WI38 (cell line): ENCODE results near the gene C9orf78.

Experiments used
- H3K4me3 ChIP-seq: 2 replicates; pipeline ENCODE4 v1.5.1; 2011; ENCODE audit warnings: low read depth, mild to moderate bottlenecking, control low read depth, low read length
- TF ChIP-seq, protein P1 (sequence below): IDR thresholded peaks from 2 replicates; pipeline ENCODE4 v1.5.1; 2012; ENCODE audit warnings: low read depth, mild to moderate bottlenecking, control low read depth, low read length

C9orf78 gene, protein sequence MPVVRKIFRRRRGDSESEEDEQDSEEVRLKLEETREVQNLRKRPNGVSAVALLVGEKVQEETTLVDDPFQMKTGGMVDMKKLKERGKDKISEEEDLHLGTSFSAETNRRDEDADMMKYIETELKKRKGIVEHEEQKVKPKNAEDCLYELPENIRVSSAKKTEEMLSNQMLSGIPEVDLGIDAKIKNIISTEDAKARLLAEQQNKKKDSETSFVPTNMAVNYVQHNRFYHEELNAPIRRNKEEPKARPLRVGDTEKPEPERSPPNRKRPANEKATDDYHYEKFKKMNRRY

DNA sequence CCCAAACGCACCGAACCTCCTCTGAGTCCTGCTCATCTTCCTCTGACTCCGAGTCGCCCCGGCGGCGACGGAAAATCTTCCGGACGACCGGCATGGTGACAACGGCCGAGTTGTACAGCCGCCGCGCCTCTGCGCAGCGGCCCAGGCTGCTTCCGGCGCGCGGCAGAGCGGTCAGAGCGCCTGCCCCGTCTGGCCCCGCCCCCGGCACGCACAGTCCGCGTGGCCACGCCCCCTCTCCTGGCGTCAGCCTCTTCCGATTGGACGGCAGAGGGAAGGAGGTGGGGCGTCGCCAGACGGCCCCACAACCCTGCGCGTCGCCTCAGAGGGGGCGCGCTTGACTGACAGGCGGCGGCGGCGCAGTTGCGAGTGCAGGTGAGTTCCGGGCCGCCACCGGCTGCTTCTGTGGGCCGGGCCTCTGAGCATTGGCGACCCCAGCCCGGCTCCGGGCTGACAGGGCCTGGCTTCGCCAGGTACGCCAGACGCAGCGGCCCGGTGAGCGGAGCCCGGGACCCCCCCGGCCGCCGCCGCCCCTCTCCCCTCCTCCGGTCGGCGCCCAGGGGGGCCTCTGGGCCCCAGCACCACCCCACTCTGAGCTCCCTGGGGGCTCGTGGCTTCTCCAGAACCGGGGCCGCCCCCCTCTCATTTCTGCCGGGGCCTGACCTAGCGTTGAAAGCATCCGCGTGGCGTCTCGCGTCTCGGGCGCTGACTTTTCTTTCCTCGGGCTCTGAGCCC lies at the start of gene C9orf78, which contains the start of gene USP20:
TSS of gene C9orf78 (minus strand) at position 148 of the 732 bp plus-strand sequence. CDS start at position 94, 54 bp downstream.
TSS of gene USP20 (plus strand) at position 331 of the 732 bp plus-strand sequence. CDS start 17,098 bp downstream, outside the sequence.
- TF ChIP-seq, protein P1, sequence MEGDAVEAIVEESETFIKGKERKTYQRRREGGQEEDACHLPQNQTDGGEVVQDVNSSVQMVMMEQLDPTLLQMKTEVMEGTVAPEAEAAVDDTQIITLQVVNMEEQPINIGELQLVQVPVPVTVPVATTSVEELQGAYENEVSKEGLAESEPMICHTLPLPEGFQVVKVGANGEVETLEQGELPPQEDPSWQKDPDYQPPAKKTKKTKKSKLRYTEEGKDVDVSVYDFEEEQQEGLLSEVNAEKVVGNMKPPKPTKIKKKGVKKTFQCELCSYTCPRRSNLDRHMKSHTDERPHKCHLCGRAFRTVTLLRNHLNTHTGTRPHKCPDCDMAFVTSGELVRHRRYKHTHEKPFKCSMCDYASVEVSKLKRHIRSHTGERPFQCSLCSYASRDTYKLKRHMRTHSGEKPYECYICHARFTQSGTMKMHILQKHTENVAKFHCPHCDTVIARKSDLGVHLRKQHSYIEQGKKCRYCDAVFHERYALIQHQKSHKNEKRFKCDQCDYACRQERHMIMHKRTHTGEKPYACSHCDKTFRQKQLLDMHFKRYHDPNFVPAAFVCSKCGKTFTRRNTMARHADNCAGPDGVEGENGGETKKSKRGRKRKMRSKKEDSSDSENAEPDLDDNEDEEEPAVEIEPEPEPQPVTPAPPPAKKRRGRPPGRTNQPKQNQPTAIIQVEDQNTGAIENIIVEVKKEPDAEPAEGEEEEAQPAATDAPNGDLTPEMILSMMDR = no peak
- H3K4me3 ChIP-seq = peak within 1 kb of the TSS; percentile 98

DNA sequence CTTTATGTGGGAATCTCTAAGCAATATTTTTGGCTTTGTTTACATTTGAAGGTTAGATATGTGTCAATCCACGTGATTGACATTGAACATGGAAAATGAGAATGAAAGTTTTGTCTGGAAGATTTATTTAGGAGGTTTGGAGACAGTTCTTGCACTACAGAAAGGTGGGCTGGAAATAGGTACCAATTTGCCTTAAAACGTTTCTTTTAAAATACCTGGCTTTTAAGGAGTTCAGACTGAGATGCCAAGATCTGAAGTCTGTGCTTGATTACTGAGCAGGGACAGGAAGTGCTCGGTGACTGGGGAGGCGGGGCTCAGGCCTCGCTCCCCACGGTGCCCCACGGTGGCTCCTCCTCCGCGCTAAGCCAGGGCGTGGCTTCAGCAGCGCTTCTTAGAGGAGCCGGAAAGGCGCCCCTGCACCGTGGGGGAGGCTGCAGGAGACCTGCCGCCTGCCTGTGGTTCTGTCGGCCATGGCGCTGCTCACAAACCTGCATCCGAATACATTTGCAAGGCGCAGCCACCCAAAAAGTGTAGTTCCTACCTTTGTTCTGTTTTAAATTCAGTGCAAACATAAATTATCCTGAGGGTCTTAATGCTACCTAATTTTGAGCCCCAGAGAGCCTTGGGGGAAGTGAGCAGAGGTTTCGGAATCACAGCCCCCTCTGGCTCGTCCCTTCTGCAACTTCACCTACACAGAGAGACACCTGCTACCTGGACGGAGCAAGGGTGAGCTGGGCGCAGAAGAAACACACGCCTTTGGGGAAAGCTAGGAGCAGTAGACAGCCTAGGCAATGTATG lies 49.3 kb upstream of the C9orf78 start:
- TF ChIP-seq, protein P1 = no peak
- H3K4me3 ChIP-seq = peak overlapping the region; percentile 27; the same call in 1 of the 2 replicates

DNA sequence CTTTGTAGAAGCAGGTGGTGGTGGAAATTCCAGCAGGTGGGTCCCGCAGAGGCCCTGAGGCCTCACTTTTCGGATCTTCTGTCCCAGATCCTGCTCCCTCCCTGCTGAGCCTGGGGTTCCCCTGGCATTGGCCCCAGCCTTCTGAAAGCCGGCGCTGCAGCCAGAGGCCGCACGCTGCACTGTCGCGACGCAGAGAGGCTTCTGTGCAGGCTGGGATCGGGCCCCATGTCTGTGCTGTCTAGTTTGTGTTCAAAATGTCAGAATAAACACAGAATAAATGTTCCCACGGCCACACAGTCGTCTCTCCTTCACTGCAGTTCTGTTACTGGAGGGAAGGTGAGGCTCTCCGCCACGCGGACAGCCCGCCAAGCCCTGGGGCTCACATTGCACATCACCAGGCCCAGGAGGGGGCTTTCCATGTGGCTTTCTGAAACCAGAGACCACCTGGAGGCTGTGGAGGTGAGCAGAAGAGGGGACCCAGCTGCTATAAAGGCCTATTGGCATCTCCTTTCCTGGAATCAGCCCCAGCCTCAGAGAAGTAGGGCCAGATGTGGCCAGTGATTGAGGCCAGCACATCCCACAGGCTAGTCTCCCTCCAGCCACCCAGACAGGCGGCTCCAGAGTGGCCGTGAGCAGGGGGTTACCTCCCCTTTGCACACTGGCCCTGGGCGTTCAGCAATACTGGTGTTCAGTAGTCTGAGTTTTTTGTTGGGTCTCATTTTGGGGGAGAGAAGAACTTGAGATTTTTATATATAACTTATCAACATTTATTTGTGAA lies 46.7 kb upstream of the C9orf78 start:
- no peak overlapping the region for H3K4me3 ChIP-seq
- TF ChIP-seq, protein P1 = no peak

DNA sequence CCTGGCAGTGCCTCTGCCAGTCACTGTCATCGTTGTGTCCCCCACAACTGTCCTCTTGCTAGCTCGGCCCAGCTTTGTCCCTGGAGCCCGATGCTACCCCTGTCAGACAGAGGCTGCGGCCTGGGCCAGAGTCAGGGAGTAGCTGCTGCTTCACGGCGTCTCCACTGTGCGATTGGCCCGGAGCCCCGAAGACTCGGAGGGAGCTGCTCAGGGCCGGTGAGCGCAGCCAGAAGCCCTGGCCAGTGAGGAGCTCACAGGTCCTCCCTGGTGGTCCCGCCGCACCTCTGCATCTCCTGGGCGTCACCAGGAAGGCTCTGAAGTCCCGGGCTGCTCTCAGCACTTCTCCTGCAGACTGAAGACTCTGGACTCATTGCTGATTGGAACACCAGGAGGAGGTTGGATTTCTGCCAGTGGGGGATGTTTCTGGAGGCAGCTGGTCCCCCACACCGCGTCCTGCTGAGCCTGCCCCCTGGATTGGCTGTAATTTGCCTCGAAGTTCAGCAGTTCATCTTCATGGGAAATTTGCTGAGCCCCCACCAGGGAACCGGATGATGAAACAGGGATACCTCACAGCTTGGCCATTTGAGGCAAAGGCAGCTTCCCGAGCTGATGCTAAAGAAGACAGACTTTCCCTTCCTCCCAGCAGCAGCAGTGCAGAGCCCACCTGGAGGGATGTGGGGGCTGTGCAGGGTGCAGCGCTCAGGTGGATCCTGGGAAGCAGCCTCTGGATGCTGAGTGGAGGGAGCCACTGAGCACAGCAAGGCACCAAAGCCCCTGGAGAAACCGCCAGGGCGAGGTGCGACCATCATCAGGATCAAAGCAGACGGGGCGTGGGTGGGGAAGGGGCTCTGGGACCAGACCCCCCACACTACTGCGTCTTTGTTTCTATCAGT lies 45.8 kb upstream of the C9orf78 start:
- no peak overlapping the region for H3K4me3 ChIP-seq

DNA sequence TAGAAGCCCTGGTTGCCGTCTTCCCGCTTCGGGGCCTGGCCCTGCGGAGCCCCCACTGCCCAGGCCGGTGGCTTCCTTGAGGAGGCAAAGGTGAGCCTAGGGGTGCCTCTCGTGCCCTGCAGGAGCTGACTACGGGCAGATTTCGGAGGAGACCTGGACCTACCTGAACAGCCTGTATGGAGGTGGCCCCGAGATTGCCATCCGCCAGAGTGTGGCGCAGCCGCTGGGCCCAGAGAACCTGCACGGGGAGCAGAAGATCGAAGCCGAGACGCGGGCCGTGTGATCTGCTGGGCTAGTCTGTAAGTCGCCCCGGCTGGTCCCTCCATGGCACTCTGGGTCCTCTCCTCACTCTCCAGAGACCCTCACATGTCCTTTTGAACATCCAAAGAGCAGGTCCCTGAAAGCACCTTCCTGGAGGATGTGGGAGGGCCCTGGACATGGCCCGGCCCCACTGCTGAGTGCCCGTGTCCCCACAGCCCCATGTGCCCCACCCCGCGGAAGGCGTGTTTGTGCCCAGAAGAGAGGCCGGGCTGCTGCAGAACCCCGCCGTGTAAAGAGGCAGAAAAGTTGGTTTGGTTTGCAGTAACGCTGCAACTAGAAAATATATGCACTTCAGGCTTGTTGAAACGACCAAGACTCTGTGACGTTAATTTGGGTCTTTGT lies 45.0 kb upstream of the C9orf78 start:
- H3K4me3 ChIP-seq = no peak overlapping the region
- TF ChIP-seq, protein P1 = no peak

More for the DNA sequence above, 45.8 kb upstream of the C9orf78 start:
- TF ChIP-seq, protein P1 = no peak
